ENCODE data around the gene SART3. TPM values are rescaled to one million over a fixed set of nuclear protein-coding genes. Genes with fewer than 3 reads are reported as not detected.
A peak's percentile ranks its signal among the peaks of the same experiment; 100 is the strongest.
"Not testable (repeated sequence)": the region's sequence is repeated elsewhere in the genome, so short reads cannot be mapped to it uniquely, and the experiment has no call there.

SART3 gene
- total RNA-seq, 1 donor from 2014 or later, result 44.8 TPM

GRCh38 chr12:108561852-108562347 is 927 bp upstream of the SART3 start:
- TF ChIP-seq, protein P1, sequence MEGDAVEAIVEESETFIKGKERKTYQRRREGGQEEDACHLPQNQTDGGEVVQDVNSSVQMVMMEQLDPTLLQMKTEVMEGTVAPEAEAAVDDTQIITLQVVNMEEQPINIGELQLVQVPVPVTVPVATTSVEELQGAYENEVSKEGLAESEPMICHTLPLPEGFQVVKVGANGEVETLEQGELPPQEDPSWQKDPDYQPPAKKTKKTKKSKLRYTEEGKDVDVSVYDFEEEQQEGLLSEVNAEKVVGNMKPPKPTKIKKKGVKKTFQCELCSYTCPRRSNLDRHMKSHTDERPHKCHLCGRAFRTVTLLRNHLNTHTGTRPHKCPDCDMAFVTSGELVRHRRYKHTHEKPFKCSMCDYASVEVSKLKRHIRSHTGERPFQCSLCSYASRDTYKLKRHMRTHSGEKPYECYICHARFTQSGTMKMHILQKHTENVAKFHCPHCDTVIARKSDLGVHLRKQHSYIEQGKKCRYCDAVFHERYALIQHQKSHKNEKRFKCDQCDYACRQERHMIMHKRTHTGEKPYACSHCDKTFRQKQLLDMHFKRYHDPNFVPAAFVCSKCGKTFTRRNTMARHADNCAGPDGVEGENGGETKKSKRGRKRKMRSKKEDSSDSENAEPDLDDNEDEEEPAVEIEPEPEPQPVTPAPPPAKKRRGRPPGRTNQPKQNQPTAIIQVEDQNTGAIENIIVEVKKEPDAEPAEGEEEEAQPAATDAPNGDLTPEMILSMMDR (IDR thresholded peaks at IDR 0.05), result no peak
- no peak for DNase-seq
- Histone ChIP-seq H3K4me1 (peaks cover 47% of the 10 kb centered on the region), H3K27ac (peak overlapping the region; percentile 94), H3K9me3 (no peaks in the 10 kb centered on the region), H3K36me3 (peaks cover 44% of the 10 kb centered on the region), H3K4me3 (peak overlapping the region; percentile 90), H3K27me3 (no peaks in the 10 kb centered on the region)
- intact Hi-C loops (cut with DNase I), result loop anchor here (5.0 to 10.0 kb wide), 2 partner anchors 55 to 243 kb away; no protein-coding TSS in a partner anchor
- ATAC-seq, result no peak

GRCh38 chr12:108560321-108560721 is 652 bp downstream of the SART3 start:
- Histone ChIP-seq H3K27me3 (no peaks in the 10 kb centered on the region), H3K36me3 (peaks cover 36% of the 10 kb centered on the region), H3K4me3 (peak overlapping the region; percentile 90), H3K27ac (peak overlapping the region; percentile 94), H3K9me3 (no peaks in the 10 kb centered on the region), H3K4me1 (peaks cover 37% of the 10 kb centered on the region)
- TF ChIP-seq, protein P1 (IDR thresholded peaks at IDR 0.05), result no peak
- intact Hi-C loops (cut with DNase I), result loop anchor here (5.0 to 10.0 kb wide), 2 partner anchors 57 to 244 kb away; no protein-coding TSS in a partner anchor
- ATAC-seq, result no peak
- no peak for DNase-seq

- no peak for DNase-seq
- H3K4me3 ChIP-seq, result peak overlapping the region; percentile 90
- no peak overlapping the region for H3K27ac ChIP-seq
- ATAC-seq, result no peak
- intact Hi-C loops (cut with DNase I), result loop anchor here (5.0 to 10.0 kb wide), 2 partner anchors 58 to 245 kb away; no protein-coding TSS in a partner anchor
- H3K27me3 ChIP-seq, result no peaks in the 10 kb centered on the region
- no peaks in the 10 kb centered on the region for H3K9me3 ChIP-seq
- TF ChIP-seq, protein P1 (IDR thresholded peaks at IDR 0.05), result no peak
- peaks cover 30% of the 10 kb centered on the region for H3K36me3 ChIP-seq
- peaks cover 37% of the 10 kb centered on the region for H3K4me1 ChIP-seq
Observed at GRCh38 chr12:108559748-108560147, 1.2 kb downstream of the SART3 start.

DNA sequence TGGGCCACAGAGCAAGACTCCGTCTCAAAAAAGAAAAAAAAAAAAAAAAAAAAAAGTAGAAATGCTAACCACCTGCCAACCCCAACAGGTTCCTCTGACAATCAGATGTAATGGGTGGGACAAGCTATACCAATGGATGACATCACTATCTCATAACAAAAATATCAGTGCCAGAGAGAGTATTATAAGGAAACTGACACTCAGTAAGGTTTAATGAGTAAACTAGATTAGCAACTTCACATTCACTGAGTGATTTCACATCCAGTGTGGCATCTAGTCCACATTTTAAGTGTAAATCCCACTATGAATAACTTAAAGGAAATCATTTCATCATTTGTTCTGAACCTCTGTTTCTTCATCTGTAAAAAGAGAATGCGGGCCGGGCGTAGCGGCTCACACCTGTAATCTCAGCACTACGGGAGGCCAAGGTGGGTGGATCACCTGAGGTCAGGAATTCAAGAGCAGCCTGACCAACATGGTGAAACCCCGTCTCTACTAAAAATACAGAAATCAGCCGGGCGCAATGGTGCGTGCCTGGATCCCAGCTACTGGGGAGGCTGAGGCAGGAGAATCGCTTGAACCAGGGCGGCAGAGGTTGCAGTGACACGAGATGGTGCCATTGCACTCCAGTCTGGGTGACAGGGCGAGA is 1.8 kb downstream of the SART3 start:
- Histone ChIP-seq H3K36me3 (peaks cover 24% of the 10 kb centered on the region), H3K27ac (no peak overlapping the region), H3K27me3 (no peaks in the 10 kb centered on the region), H3K9me3 (no peaks in the 10 kb centered on the region), H3K4me1 (peaks cover 33% of the 10 kb centered on the region), H3K4me3 (peak overlapping the region; percentile 90)
- intact Hi-C loops (cut with DNase I), result no loop called here
- TF ChIP-seq, protein P1 (IDR thresholded peaks at IDR 0.05), result no peak
- DNase-seq (no peak), ATAC-seq (no peak)

DNA sequence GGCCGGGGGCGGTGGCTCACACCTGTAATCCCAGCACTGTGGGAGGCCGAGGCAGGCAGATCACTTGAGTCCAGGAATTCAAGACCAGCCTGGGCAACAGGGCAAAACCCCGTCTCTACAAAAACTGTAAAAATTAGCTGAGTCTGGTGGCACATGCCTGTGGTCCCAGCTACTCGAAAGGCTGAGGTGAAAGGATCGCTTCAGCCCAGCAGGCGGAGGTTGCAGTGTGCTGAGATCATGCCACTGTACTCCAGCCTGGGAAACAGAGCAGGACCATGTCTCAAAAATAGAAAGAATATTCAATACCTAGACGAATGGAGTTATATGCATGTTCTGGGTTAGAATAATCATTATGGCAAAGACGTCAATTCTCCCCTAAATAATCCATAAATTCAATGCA is 5.6 kb downstream of the SART3 start:
- H3K27me3 ChIP-seq; H3K27ac ChIP-seq; DNase-seq; ATAC-seq; H3K4me3 ChIP-seq; intact Hi-C loops (cut with DNase I); H3K9me3 ChIP-seq: not testable (repeated sequence)
- Histone ChIP-seq H3K36me3 (peaks cover 21% of the 10 kb centered on the region), H3K4me1 (peaks cover 43% of the 10 kb centered on the region)

GRCh38 chr12:108553799-108554198 is 7.2 kb downstream of the SART3 start:
- no peaks in the 10 kb centered on the region for H3K27me3 ChIP-seq
- H3K27ac ChIP-seq, result no peak overlapping the region
- TF ChIP-seq, protein P1 (IDR thresholded peaks at IDR 0.05), result no peak
- H3K9me3 ChIP-seq, result no peaks in the 10 kb centered on the region
- intact Hi-C loops (cut with DNase I), result no loop called here
- peaks cover 31% of the 10 kb centered on the region for H3K4me1 ChIP-seq
- peaks cover 26% of the 10 kb centered on the region for H3K36me3 ChIP-seq
- ATAC-seq (no peak), DNase-seq (no peak)
- H3K4me3 ChIP-seq, result no peak overlapping the region

Data from upper lobe of right lung (tissue), 1 donor.